Heart left ventricle (tissue), 16 donors: ENCODE data around the gene MRPS24. TPM values are rescaled to one million over a fixed set of nuclear protein-coding genes. Genes with fewer than 3 reads are reported as not detected.

Experiments
- ATAC-seq, 4 donors: fragments of 200-7000 bp; cut with Tn5 transposase; one replicate each; pipeline ENCODE4 v1.9.1; 2020 to 2022; ENCODE audit warnings: moderate library complexity in 4 of 4, mild to moderate bottlenecking in 3 of 4, moderate number of reproducible peaks in 1 of 4
- DNase-seq, 5 donors: peaks; one replicate each; pipeline ENCODE4 v3.0.0-alpha.2; 2020
- H3K27ac ChIP-seq, 12 donors: fragments of 200-600 bp; sonication (generic) in 4 of 12; one replicate each; pipeline versions ENCODE4 v1.5.0 to v1.8.0; 2016 to 2022; ENCODE audit warnings: mild to moderate bottlenecking in 2 of 12
- H3K27me3 ChIP-seq, 9 donors: fragments of 200-600 bp; sonication (generic) in 2 of 9; one replicate each; pipeline versions ENCODE4 v1.5.1 to v1.8.0; 2016 to 2022; ENCODE audit warnings: mild to moderate bottlenecking in 3 of 9
- H3K36me3 ChIP-seq, 9 donors: fragments of 200-600 bp; sonication (generic) in 2 of 9; one replicate each; pipeline versions ENCODE4 v1.5.0 to v1.8.0; 2018 to 2022; ENCODE audit warnings: mild to moderate bottlenecking in 2 of 9
- H3K4me1 ChIP-seq, 12 donors: fragments of 200-600 bp; sonication (generic) in 4 of 12; one replicate each; pipeline versions ENCODE4 v1.5.0 to v1.8.0; 2016 to 2022; ENCODE audit warnings: mild to moderate bottlenecking in 3 of 12
- H3K4me3 ChIP-seq, 12 donors: fragments of 200-600 bp; sonication (generic) in 4 of 12; one replicate each; pipeline versions ENCODE4 v1.5.0 to v1.8.0; 2017 to 2022; ENCODE audit warnings: mild to moderate bottlenecking in 9 of 12, moderate library complexity in 4 of 12
- H3K9me3 ChIP-seq, 12 donors: fragments of 200-600 bp; sonication (generic) in 4 of 12; one replicate each; pipeline versions ENCODE4 v1.5.0 to v1.8.0; 2016 to 2022; ENCODE audit warnings: mild to moderate bottlenecking in 1 of 12
- POLR2A ChIP-seq, 2 donors: fragments of 450-650 bp; IDR thresholded peaks; one replicate each; pipeline ENCODE4 v1.6.1; 2017; ENCODE audit warnings: antibody characterized with exemption in 2 of 2, mild to moderate bottlenecking in 2 of 2, moderate library complexity in 2 of 2
- WGBS, 4 donors: extraction: QIAGEN DNeasy Blood & Tissue Kit in 2 of 4; methylation state at CpG; one replicate each; pipeline versions ENCODE4 v1.1.5 to v1.1.7; 2013 to 2018; 5-methylcytosine and 5-hydroxymethylcytosine counted together
- intact Hi-C, 10 donors: fragments of 100-400 bp; cut with DNase I; formaldehyde crosslinking; loops; one replicate each; pipeline versions ENCODE4 v1.11.1 to v1.14.2; 2022
- polyA plus RNA-seq, 2 donors: library from polyadenylated mRNA; stranded (reverse); fragments of 200-250 nt; gene quantifications; one replicate each; pipeline ENCODE4 v1.2.3, GENCODE V29; 2013
- total RNA-seq, 9 donors: library from RNA; depleted of rRNA in 2 of 9; stranded (reverse); fragments of >200 nt in 2 of 9; fragmentation: NEBNext Ultra II Directional in 3 of 9; extraction: Animal tissue kit (Norgen Biotek cat#: 25700) in 3 of 9; gene quantifications; one replicate each; pipeline versions ENCODE4 v1.1.0 to v1.2.4, GENCODE V29; 2016 to 2023
- TF ChIP-seq, protein P1 (sequence below), 12 donors: fragments of 200-600 bp; sonication (generic) in 4 of 12; IDR thresholded peaks; one replicate each; pipeline versions ENCODE4 v1.5.0 to v1.8.0; 2018 to 2022; ENCODE audit warnings: antibody characterized with exemption in 12 of 12, mild to moderate bottlenecking in 5 of 12
- donor health status: ischemic (EF 13 %, LVEDD 7.1; RV severe dilation, severe dysfunction).
- donor health status: healthy with polysubstance abuse.
- donor health status: DM: no; HTN: yes; CAD: no.
- donor health status: DM: no; HTN: no; CAD: no.
- donor health status: ischemic (EF 25% LVEDD 6.9; RV normal size, moderate dysfunction).
- donor health status: ischemic (EF 25% LVEDD 5.7; RV mildly dilated, moderate dysfunction).
- donor health status: healthy.
- donor health status: DM: yes; HTN: yes; CAD: no.
- donor health status: ischemic (EF 35%, LVEDD 5.7; RV mildly dilated, moderate dysfunction).
- donor health status: nonischemic (EF 11% LVEDD 7.7; RV severe dilation, severe dysfunction).
- donor health status: DM: yes; HTN: yes; CAD: no.
- donor health status: PGD.
- donor health status: ischemic (EF 29% LVEDD 5.4; RV normal size, mild dysfunction).
- donor health status: nonischemic (EF 23%, LVEDD 6.1; RV moderate dilation, normal function).

MRPS24 gene
- total and polyA plus RNA-seq, 11 donors: 118 to 284 (median 159) TPM

DNA sequence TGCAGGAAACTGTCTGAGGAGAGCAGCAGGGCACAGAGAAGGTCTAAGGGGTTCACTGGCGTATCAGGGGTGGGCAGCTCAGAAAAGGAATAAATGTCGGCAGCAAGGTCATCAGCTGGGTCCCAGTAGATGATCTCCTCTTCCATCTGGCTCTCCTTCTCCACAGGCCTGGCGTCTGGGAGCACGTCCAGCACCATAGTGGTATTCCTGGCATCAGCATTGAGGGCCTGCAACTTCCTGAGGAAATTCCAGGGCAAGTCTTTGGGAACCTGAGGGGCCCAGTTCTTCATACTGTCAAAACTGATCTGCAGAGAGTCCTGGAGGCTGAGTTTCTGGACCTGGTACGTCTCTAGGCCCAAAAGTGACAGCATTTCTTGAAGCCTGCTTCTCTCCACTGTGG, 9.6 kb upstream of the MRPS24 start:
- H3K27ac ChIP-seq: peak overlapping the region in 9 of 12 donors; percentile 4 to 58 (median 41)
- DNase-seq (no peak), ATAC-seq (peak in 3 of 4 donors; percentile 37 to 38 (median 37))
- WGBS, 4 donors: 34 to 56% (median 46%) methylated on average over 5 of the region's 5 CpGs
- intact Hi-C loops: no loop called here
- no peak overlapping the region for H3K4me3 ChIP-seq
- H3K36me3 ChIP-seq: peaks cover 5 to 94% (median 79%) of the 10 kb centered on the region in 9 donors
- peaks cover 0 to 29% (median 16%) of the 10 kb centered on the region in 12 donors for H3K4me1 ChIP-seq
- no peaks in the 10 kb centered on the region for H3K9me3 ChIP-seq
- H3K27me3 ChIP-seq: no peaks in the 10 kb centered on the region
- TF ChIP-seq, protein P1, sequence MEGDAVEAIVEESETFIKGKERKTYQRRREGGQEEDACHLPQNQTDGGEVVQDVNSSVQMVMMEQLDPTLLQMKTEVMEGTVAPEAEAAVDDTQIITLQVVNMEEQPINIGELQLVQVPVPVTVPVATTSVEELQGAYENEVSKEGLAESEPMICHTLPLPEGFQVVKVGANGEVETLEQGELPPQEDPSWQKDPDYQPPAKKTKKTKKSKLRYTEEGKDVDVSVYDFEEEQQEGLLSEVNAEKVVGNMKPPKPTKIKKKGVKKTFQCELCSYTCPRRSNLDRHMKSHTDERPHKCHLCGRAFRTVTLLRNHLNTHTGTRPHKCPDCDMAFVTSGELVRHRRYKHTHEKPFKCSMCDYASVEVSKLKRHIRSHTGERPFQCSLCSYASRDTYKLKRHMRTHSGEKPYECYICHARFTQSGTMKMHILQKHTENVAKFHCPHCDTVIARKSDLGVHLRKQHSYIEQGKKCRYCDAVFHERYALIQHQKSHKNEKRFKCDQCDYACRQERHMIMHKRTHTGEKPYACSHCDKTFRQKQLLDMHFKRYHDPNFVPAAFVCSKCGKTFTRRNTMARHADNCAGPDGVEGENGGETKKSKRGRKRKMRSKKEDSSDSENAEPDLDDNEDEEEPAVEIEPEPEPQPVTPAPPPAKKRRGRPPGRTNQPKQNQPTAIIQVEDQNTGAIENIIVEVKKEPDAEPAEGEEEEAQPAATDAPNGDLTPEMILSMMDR (IDR thresholded peaks at IDR 0.05): no peak
- no peak for TF ChIP-seq POLR2A (IDR thresholded peaks at IDR 0.05)

DNA sequence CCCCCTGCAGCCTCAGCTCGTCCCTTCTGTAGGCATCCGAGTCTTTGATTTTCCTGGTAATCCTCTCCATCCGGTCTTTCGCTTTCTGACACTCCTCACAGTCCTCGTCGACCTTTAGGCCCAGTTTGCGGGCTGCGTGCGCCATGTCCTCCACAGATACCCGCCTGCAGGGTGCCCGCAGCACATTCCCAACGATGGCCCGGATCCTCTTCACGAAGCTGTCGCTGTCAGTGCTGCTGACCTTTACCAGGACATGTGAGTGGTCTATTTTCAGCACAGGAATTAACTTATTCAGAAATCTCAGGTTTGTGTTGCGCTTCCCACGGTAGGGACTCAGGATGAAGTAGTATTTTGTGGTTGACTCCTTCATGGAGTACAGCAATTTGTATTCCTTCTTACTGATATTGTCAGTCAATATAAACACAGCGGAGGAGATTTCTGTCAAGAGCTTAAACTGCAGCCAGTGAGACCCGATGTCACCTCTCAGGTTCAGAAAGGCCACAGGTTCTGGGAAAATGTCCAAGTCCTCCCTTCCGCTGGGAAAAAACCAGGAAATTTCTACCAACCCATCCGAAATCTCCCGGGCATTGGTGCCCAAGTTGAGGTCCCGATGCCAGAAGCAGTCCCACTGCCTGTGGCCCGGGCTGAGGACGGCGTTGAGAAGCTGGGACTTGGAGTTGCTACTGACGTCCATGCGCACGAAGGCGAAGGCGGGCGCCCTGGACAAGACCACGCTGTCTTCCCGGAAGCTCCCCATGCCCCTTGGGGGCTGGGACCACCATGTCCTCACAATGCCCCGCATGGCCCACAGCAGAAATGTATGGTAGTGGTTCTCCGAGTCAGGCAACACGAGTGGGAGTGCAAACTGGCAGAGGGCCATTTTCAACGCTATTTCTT, 8.9 kb upstream of the MRPS24 start:
- DNase-seq: peak in 1 of 5 donors; percentile 29

DNA sequence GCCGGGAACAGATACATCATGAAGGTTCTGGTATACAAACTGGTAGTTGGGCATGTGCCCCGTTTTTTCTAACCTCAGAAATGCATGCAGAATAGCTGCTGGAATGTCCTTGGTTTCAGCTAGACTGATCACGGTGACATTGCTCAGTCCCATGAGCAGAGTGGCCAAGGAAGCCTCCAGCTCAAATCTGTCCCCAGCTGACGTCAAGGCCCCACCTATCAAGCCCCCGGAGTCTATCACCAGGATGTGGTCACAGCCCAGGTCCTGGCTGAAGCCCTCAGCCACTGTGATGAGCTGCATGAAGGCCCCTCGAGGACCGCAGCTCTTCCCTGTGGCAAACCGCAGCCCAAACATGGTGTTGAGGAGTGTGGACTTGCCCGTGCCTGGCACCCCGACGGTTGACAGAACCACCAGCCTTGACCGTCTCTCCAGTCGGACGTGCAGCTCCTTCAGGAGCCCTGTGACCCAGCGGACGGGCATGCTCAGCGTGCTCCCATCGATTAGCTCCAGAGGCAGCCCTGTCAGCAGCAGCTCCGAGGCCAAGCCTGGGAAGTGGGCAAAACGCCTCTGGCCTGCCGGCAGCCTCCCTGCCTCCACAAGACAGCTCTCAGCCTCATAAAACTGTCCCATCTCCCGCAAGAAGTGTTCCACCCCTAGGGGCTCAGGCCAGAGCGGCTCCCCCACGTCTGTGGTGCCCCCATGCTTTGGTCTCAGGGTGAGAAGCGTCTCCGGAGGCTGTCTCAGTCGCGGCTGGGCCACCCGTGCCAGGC, 7.8 kb upstream of the MRPS24 start:
- intact Hi-C loops: no loop called here
- no peak for DNase-seq
- Histone ChIP-seq H3K36me3 (peaks cover 5 to 78% (median 69%) of the 10 kb centered on the region in 9 donors), H3K4me3 (no peak overlapping the region), H3K27me3 (no peaks in the 10 kb centered on the region), H3K9me3 (no peaks in the 10 kb centered on the region), H3K4me1 (peaks cover 0 to 44% (median 29%) of the 10 kb centered on the region in 12 donors), H3K27ac (peak overlapping the region in 7 of 12 donors; percentile 15 to 47 (median 38))
- WGBS, 4 donors: 90 to 97% (median 93%) methylated on average over 16 to 29 of the region's 29 CpGs
- ATAC-seq: no peak
- TF ChIP-seq, protein P1 (IDR thresholded peaks at IDR 0.05): no peak
- TF ChIP-seq POLR2A (IDR thresholded peaks at IDR 0.05): no peak

More for the DNA sequence above, 8.9 kb upstream of the MRPS24 start:
- Histone ChIP-seq H3K27ac (peak overlapping the region in 10 of 12 donors; percentile 4 to 58 (median 40)), H3K36me3 (peaks cover 5 to 87% (median 75%) of the 10 kb centered on the region in 9 donors), H3K9me3 (no peaks in the 10 kb centered on the region), H3K27me3 (no peaks in the 10 kb centered on the region), H3K4me3 (no peak overlapping the region), H3K4me1 (peaks cover 0 to 34% (median 20%) of the 10 kb centered on the region in 12 donors)
- intact Hi-C loops: no loop called here
- WGBS, 4 donors: 76 to 83% (median 76%) methylated on average over 38 of the region's 38 CpGs
- no peak for TF ChIP-seq POLR2A (IDR thresholded peaks at IDR 0.05)
- TF ChIP-seq, protein P1 (IDR thresholded peaks at IDR 0.05): no peak
- ATAC-seq: peak in 3 of 4 donors; percentile 13 to 49 (median 34)

DNA sequence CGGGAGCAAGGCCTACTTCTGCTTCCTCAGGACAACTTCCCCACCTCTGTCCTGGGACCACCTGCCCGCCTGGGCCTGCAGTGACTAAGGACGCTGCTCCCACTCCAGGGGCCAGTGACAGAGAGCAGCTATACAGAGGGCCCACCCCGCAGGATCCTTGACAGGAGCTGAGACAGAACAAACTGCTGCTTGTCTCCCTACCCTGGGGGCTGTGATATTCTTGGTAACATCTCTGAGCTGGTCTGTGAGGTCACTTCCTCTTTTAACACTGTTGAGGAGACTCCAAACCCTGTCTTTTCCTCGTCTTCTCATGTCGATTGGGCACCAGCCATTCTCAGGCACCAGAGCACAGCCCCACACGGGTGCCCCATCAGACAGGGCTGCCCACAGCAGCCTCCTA, 6.9 kb upstream of the MRPS24 start:
- Histone ChIP-seq H3K27ac (no peak overlapping the region), H3K36me3 (peaks cover 5 to 69% (median 60%) of the 10 kb centered on the region in 9 donors), H3K27me3 (no peaks in the 10 kb centered on the region), H3K9me3 (no peaks in the 10 kb centered on the region), H3K4me3 (no peak overlapping the region), H3K4me1 (peaks cover 0 to 48% (median 31%) of the 10 kb centered on the region in 12 donors)
- DNase-seq (no peak), ATAC-seq (no peak)
- 78 to 86% (median 84%) methylated on average over 4 to 7 of the region's 7 CpGs for WGBS, 4 donors
- no peak for TF ChIP-seq POLR2A (IDR thresholded peaks at IDR 0.05)
- TF ChIP-seq, protein P1 (IDR thresholded peaks at IDR 0.05): no peak
- intact Hi-C loops: no loop called here
